ENCODE measurements around the gene EHMT1. TPM values are rescaled to one million over a fixed set of nuclear protein-coding genes. Genes with fewer than 3 reads are reported as not detected.

The EHMT1 gene
- total RNA-seq, 4 donors from 2014 or later: 96.4 to 136 (median 118) TPM

DNA sequence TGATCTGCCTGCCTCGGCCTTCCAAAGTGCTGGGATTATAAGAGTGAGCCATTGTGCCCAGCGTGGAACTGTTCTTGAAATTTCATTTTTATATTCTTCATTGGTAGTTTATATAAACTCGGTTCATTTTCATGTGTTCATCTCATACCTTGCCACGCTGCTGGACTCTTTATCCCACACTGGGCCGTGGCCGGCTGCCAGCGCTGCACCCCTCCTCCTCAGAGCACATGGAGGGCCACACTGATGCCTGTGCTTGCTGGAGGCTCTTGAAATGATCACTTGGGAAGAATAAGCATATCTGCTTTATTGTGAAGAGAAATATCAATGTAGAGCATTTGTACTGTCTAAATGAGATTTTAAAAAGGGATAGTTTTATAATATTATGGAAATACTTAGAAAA, 69.5 kb downstream of the EHMT1 start:
- H3K9me3 ChIP-seq: no peaks in the 10 kb centered on the region
- no peak for DNase-seq (ENCODE audit: low spot score in 2 of 2)
- no peak overlapping the region for H3K4me3 ChIP-seq
- TF ChIP-seq EP300 (IDR thresholded peaks at IDR 0.05) (no peak), CTCF (IDR thresholded peaks at IDR 0.05) (no peak), POLR2A (IDR thresholded peaks at IDR 0.05) (no peak)
- no peak overlapping the region for H3K27ac ChIP-seq
- H3K4me1 ChIP-seq: peaks cover 0 to 58% (median 9%) of the 10 kb centered on the region in 4 donors
- H3K27me3 ChIP-seq: no peaks in the 10 kb centered on the region
- WGBS, 2 donors: 85 to 88% methylated on average over 7 of the region's 7 CpGs
- no peaks in the 10 kb centered on the region for H3K36me3 ChIP-seq

GRCh38 chr9:137688725-137689124, 69.9 kb downstream of the EHMT1 start:
- Histone ChIP-seq H3K36me3 (no peaks in the 10 kb centered on the region), H3K4me1 (peaks cover 0 to 59% (median 9%) of the 10 kb centered on the region in 4 donors), H3K27ac (no peak overlapping the region), H3K4me3 (no peak overlapping the region), H3K27me3 (no peaks in the 10 kb centered on the region), H3K9me3 (no peaks in the 10 kb centered on the region)
- TF ChIP-seq EP300 (IDR thresholded peaks at IDR 0.05): no peak
- no peak for TF ChIP-seq POLR2A (IDR thresholded peaks at IDR 0.05)
- no peak for TF ChIP-seq CTCF (IDR thresholded peaks at IDR 0.05)
- 45 to 60% methylated on average over 8 of the region's 8 CpGs for WGBS, 2 donors
- DNase-seq (ENCODE audit: low spot score in 2 of 2): no peak

- Histone ChIP-seq H3K27ac (no peak overlapping the region), H3K4me1 (peaks cover 0 to 67% (median 9%) of the 10 kb centered on the region in 4 donors), H3K9me3 (no peaks in the 10 kb centered on the region), H3K27me3 (no peaks in the 10 kb centered on the region), H3K36me3 (no peaks in the 10 kb centered on the region), H3K4me3 (no peak overlapping the region)
- 83 to 87% methylated on average over 16 of the region's 16 CpGs for WGBS, 2 donors
- no peak for DNase-seq (ENCODE audit: low spot score in 2 of 2)
- TF ChIP-seq EP300 (IDR thresholded peaks at IDR 0.05) (no peak), CTCF (IDR thresholded peaks at IDR 0.05) (no peak), POLR2A (IDR thresholded peaks at IDR 0.05) (no peak)
Measured at GRCh38 chr9:137689745-137690529, 71.1 kb downstream of the EHMT1 start.

DNA sequence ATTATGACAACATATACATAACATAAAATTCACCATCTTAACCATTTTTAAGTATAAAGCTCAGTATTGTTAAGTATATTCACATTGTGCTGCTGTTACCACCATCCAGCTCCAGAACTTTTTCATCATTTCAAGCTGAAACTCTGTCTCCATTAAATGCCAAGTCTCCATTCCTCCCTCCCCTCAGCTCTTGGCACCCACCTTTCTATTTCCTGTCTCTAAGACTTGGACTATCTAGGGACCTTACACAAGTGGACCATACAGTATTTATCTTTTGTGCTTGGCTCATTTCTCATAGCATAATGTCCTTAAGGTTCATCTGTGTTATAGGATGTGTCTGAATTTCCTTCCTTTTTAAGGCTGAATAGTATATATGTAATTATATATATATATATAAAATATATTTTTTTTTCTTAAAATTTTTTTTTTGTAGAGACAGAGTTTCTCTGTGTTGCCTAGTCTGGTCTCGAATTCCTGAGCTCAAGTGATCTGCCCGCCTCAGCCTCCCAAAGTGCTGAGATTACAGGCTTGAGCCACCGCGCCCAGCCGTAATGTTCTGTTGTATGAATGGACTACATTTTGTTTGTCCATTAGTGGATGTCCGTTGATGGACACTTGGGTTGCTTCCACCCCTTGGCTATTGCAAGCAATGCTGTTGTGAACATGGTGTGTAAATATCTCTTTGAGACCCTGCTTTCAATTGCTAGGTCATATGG, 72.3 kb downstream of the EHMT1 start:
- no peaks in the 10 kb centered on the region for H3K9me3 ChIP-seq
- H3K36me3 ChIP-seq: no peaks in the 10 kb centered on the region
- no peak overlapping the region for H3K4me3 ChIP-seq
- DNase-seq (ENCODE audit: low spot score in 2 of 2): no peak
- no peak overlapping the region for H3K27ac ChIP-seq
- no peaks in the 10 kb centered on the region for H3K27me3 ChIP-seq
- TF ChIP-seq EP300 (IDR thresholded peaks at IDR 0.05) (no peak), POLR2A (IDR thresholded peaks at IDR 0.05) (no peak), CTCF (IDR thresholded peaks at IDR 0.05) (no peak)
- 93 to 98% methylated on average over 6 of the region's 6 CpGs for WGBS, 2 donors
- peaks cover 0 to 79% (median 17%) of the 10 kb centered on the region in 4 donors for H3K4me1 ChIP-seq
